HG02763 (cell line): ENCODE data around the gene CELSR1.
"Not testable (repeated sequence)": the region's sequence is repeated elsewhere in the genome, so short reads cannot be mapped to it uniquely, and the experiment has no call there.

Experiments
- ATAC-seq: cut with Tn5 transposase; IDR thresholded peaks from one replicate; pipeline ENCODE4 v1.9.1; 2021; ENCODE audit warnings: mild to moderate bottlenecking, moderate library complexity; ENCODE audit not compliant: unreplicated experiment

Gene CELSR1

DNA sequence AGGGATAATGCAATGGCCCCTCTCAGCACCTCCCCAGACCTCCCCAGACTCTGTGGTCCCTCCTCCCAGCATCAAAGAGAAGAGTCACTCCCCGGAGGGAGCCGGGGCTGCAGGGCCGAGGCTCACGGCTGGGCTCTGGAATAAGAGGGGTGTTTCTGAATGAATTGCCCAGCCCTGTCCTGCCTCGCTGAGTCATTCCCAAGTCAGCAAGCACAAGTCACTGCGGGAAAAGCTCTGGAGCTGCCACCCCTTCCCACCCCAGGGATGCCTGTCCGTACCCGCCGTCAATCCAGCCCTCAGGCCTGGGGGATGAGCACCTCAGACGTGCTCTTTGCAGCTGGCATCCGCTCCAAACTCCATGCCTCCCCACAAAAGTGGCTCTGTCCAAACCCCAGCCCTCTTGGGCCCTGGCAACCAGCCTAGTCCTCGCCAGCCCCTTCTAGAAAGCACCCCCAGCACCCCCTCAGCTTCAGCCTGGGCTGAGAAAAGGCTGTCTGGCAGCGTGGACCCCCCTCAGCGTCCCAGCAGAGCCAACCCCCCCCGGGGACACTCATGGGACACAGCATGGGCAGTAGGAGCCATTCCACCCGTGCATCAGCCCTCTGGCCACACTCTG is 22.7 kb downstream of the CELSR1 start:
- ATAC-seq = no peak

DNA sequence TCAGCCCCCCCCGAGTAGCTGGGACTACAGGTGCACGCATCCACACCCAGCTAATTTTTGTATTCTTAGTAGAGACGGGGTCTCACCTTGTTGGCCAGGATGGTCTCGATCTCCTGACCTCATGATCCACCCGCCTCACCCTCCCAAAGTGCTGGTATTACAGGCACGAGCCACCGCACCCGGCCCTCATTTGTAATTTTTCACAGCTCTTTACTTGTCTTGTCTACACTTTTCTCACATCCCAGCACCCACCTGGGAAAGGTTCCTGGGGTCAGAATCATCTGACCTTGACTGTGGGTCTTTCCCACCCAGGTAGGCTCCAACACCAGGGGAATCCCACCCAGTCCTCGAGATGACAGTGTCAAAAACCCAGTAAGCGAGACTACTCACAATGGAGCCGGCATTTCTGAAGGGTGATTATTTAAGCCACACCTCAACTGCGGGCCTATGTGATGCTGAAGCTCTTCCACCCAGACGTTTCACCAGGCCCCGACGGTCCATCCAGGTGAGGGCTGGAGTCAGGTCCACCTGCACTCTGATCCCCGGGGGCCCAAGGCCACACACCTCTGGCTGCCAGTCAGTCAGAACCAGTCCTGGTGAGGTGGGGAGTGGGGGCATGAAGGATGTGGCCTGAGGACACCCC is 23.4 kb downstream of the CELSR1 start:
- no peak for ATAC-seq

GRCh38 chr22:46512683-46513082 is 24.7 kb downstream of the CELSR1 start:
- ATAC-seq = no peak

- no peak for ATAC-seq
Measured at GRCh38 chr22:46512039-46512370, 25.4 kb downstream of the CELSR1 start.

DNA sequence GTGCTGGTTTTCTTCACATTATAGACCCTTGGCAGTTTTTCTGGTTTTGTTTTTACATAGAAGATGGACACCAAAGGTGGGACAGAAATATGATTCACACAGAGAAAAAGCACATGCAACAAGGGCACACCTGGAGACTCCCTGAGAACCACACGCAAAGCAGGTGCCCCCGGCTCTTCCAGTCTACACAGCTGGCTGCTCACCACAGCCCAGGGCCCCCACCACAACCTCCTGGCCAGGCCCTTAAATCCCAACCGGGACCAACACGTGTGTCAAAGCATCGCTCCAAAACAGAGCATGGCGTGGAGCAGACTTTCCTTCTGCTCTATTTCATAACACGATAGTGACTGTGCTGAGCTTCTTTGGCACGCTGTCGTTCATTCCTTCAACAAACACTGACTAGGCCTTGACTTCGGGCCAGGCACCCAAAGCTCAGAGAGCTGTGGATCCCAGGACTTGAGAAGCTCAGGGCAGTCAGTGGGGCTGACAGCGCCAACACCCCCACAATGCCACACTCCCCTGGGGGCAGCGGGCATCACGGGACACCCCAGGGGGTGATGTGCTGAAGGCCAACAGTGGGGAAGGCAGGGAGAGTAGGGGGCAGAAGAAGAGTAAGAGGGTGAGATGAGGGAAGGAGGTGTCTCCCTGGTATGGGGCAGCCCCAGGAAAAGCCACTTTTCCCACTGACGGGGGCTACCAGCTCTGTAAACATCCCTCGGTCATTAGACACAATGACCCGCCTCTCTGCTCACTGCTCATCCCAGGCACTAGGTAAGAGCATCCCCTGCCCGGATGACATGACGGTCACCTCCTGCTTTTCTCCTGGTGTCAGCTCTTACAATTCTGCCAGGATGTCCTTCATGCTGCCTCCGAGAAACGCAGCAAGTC is 26.0 kb downstream of the CELSR1 start:
- ATAC-seq = no peak

DNA sequence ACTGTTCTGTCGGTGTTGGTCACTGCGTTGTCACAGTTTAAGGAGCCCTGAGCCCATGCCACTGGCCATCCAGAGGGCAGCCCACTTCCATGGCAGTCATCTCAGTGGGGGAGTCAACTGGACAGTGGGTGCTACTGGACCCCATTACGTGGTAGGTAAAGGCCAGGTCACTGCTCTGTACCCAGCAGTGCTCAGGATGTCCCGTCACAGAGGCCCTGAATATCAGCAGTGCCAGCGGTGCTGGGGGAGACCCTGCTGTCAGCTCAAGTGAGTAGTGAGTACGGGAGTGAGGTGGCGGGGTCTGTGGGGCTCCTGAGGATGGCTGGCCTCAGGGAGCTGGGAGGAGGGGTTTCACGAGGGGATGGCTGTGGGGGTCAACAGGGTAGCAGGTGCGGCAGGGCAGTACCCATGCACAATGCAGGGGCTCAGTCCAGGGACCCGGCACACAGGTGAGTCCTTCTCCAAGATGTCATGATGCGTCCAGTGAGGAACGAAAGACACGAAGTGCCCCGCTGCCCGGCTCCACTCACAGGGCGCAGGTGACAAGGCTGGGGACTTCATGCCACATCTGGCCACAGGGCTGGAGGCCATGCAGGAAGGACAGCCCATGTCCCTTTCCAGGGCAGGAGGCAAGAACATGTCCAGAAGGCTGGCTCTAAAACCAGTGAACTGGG is 27.9 kb downstream of the CELSR1 start:
- no peak for ATAC-seq

GRCh38 chr22:46508491-46508999 is 28.9 kb downstream of the CELSR1 start:
- no peak for ATAC-seq

DNA sequence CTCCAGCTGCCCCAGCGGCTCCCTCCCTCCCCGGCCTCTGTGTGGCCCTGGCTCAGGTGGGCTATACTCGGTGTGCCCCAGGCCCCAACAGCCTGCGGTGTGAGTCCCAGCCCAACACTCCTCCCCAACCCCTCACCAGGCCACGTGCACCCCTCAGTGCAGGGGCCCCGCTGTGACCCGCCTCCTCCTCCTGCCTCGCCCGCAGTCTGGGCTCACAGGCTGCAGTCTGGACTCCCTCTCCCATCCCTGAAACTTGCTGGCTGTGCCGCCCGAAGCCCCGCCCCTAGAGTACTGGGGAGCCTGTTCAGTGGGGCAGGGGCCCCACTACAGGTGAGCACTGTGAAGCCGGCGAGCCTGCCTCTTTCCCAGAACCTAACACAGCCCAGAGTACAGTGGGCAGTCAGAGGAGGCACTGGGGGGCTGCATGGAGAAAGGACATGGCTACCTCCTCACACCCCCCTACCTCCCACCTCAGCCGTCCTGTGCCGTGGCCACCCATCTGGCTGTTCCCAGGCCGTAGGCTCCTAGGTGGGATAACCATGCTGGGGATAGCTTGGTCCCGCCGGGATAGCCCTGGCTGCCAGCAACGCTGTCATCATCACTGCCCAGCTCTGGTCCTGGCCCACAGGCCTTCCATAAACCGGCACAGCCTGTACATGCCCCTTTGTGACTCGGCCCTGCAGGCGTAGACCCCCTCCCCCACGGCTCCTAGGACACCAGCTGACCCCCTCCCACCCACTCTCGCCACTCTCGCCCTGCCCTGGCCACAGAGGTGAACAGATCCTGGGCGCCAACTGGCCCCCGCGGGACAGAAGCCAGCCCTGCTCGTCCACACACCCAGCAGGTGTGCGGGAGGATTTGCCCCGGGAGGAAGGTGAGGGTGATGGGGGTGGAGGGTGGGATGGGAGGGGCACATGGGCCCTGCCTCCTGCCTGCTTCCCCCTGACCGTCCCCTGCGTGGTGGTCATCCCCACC is 29.7 kb downstream of the CELSR1 start:
- ATAC-seq = no peak

- no peak for ATAC-seq
Measured at GRCh38 chr22:46504584-46504983, 32.8 kb downstream of the CELSR1 start.

- no peak for ATAC-seq
Measured at GRCh38 chr22:46502440-46503175, 34.8 kb downstream of the CELSR1 start.

GRCh38 chr22:46501701-46502100 is 35.7 kb downstream of the CELSR1 start:
- no peak for ATAC-seq

GRCh38 chr22:46501265-46501664 is 36.2 kb downstream of the CELSR1 start:
- not testable (repeated sequence) for ATAC-seq

DNA sequence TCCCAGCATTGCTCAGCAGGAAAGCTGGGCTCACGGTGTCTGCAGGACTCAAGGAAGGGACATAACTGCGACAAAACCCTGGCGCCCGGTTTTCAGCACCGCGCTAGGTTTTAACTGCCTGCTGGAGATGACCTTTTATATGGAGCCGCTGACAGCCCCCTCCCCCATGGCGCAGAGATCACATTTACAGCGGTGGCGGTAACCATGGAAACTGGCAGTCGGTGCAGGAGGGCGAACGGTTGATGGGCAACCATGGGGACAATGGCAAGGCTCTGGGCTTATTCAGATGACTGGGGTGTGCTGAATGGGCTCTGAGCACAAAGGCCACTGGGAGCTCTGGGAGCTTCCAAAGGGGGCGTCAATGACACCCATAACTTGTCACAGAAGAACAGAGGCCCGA is 37.2 kb downstream of the CELSR1 start:
- ATAC-seq = no peak

DNA sequence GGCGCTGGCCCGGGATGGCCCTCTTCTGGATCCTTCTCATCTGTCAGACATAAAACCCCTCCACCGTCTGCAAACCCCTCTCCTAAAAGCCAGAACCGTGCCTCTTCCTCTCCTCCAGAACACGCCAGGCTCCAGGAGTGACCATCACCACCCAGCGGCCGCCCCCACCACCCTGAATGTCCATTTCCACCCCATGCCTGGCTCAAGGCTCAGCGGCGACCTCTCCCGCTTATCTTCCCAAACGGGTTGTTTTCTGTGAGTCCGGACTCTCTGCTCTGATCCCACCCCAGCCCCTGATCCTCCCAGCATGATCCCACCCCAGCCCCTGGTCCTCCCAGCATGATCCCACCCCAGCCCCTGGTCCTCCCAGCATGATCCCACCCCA is 37.6 kb downstream of the CELSR1 start:
- no peak for ATAC-seq

GRCh38 chr22:46491946-46492345 is 45.5 kb downstream of the CELSR1 start:
- ATAC-seq = no peak

DNA sequence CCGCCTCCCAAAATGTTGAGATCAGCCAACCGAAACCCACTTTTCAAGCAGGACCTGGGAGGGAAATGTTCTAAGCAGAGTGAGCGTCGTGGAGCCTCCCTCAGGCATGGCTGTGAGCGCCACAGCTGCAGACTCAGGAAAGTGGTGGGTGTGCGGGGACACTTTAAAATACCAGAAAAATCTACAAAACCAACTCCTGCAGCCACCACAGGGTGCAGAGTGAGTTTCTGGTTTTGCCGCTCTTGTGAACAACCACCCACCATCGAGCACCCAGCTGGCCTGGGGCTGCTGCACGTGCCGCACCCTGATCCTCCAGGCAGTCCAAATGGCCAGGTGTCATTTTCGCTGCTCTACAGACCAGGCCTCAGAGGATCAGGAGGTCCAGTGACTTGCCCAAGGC is 46.9 kb downstream of the CELSR1 start:
- ATAC-seq = no peak

DNA sequence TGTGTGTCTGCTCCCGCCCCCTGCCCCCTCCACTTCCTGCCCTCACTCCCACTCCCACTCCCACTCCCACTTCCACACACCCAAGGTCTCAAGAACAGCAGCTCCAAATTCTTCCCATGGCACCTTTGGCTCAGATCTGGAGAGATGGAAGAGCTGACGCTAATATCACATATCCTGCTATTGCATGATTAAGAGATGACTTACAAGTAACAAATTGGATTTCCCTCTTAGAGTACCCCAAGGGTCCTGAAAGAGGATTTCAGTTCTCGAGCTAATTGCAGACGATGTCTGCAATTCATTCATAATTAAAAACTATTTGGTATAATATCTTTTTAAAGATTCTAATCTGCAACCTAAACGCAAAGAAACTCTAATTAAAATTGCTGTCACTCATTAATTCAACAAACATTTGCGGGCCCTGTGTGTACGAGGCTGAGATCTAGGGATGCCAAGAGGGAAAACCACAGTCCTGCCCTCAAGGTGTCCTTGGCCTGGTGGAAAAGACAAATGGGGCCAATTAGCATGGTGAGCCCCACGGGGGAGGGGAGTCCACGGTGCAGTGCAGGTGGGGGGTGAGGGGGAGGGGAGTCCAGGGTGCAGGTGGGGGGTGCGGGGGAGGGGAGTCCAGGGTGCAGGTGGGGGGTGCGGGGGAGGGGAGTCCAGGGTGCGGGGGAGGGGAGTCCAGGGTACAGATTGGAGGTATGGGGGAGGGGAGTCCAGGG is 50.3 kb downstream of the CELSR1 start:
- no peak for ATAC-seq

DNA sequence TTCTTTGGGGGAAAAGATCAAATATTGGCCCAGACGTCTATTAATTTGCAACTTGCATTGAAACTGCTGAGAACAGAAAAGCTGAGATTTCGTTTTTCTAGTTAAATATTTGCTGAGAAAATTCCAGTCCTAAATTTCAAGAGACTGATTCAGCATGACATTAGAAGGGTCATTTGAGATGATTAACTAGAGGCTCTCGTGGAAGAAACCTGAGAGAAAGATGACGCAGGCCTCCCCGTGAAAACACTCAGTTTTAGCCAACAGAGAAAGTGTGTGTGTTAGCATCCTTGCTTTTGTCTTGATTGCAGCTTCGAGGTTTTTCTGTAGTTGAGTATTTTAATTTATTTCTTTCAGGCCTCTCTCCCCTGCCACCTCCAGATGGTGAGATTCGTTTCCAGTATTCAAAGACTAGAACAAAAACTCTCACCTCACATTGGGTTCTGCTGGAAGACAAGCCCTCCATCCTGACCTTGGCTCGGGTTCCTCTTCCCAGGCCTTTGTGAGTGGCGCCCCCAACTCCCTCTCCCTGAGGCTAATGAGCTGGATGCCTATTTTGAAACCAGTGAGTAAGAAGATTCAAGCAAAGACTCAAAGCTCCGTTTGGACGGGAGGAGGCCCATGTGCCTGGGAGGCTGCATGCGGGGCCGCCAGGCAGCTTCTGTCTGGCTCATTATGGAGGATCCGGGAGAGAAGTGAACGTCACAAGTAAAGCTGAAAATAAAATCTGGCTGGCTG is 52.4 kb downstream of the CELSR1 start:
- ATAC-seq = no peak
